HepG2 (cell line): ENCODE measurements around the gene SLC35B4. TPM values are rescaled to one million over a fixed set of nuclear protein-coding genes. Genes with fewer than 3 reads are reported as not detected.
A peak's percentile ranks its signal among the peaks of the same experiment; 100 is the strongest.

Source experiments
- AKAP8 ChIP-seq: sonication (generic); formaldehyde crosslinking; IDR thresholded peaks from 2 replicates; pipeline ENCODE4 v1.5.1; 2020; ENCODE audit warnings: mild to moderate bottlenecking, missing genetic modification reagents
- ARNT2 ChIP-seq: sonication (generic); formaldehyde crosslinking; IDR thresholded peaks from 2 replicates; pipeline ENCODE4 v1.8.0; 2022; ENCODE audit warnings: mild to moderate bottlenecking, low read depth, missing genetic modification reagents, moderate library complexity
- E2F2 ChIP-seq: sonication (generic); formaldehyde crosslinking; IDR thresholded peaks from 2 replicates; pipeline ENCODE4 v1.4.0; 2020; ENCODE audit warnings: missing genetic modification reagents, borderline replicate concordance
- ELF1 ChIP-seq: sonication (generic); formaldehyde crosslinking; IDR thresholded peaks from 2 replicates; pipeline ENCODE4 v1.4.0; 2020; ENCODE audit warnings: missing genetic modification reagents
- FIP1L1 ChIP-seq: fragments of 200-400 bp; formaldehyde crosslinking; IDR thresholded peaks from 2 replicates; pipeline ENCODE4 v1.6.1; 2018; ENCODE audit warnings: low read depth, mild to moderate bottlenecking, low read length, moderate library complexity, borderline replicate concordance; ENCODE audit not compliant: insufficient read depth
- HNF1B ChIP-seq: sonication (generic); formaldehyde crosslinking; IDR thresholded peaks from 2 replicates; pipeline ENCODE4 v1.5.1; 2020; ENCODE audit warnings: mild to moderate bottlenecking, moderate library complexity, missing genetic modification reagents
- HNRNPK ChIP-seq: fragments of 200-400 bp; formaldehyde crosslinking; IDR thresholded peaks from 2 replicates; pipeline ENCODE4 v1.6.1; 2018; ENCODE audit warnings: low read length, low read depth, moderate library complexity, mild to moderate bottlenecking; ENCODE audit not compliant: poor library complexity, severe bottlenecking
- HOXA9 ChIP-seq: sonication (generic); formaldehyde crosslinking; IDR thresholded peaks from 2 replicates; pipeline ENCODE4 v1.8.1; 2022; ENCODE audit warnings: missing genetic modification reagents, mild to moderate bottlenecking, moderate library complexity, borderline replicate concordance
- IKZF1 ChIP-seq: fragments of 450-650 bp; IDR thresholded peaks from 2 replicates; pipeline ENCODE4 v1.7.1; 2016
- MATR3 ChIP-seq: sonication (generic); formaldehyde crosslinking; IDR thresholded peaks from 2 replicates; pipeline ENCODE4 v1.4.0; 2020; ENCODE audit warnings: missing genetic modification reagents
- MEF2D ChIP-seq: sonication (generic); formaldehyde crosslinking; IDR thresholded peaks from 2 replicates; pipeline ENCODE4 v1.5.1; 2020; ENCODE audit warnings: mild to moderate bottlenecking, missing genetic modification reagents
- NFE2 ChIP-seq: sonication (generic); formaldehyde crosslinking; IDR thresholded peaks from 2 replicates; pipeline ENCODE4 v1.4.0; 2020; ENCODE audit warnings: missing genetic modification reagents
- PHF5A ChIP-seq: IDR thresholded peaks from one replicate; pipeline ENCODE4 v1.6.1; 2018; ENCODE audit warnings: low read depth, missing genetic modification reagents; ENCODE audit not compliant: unreplicated experiment
- SMC3 ChIP-seq: IDR thresholded peaks from 2 replicates; pipeline ENCODE4 v1.6.1; 2011; ENCODE audit warnings: low read length, improper control_type of control experiment
- ZNF260 ChIP-seq: sonication (generic); formaldehyde crosslinking; IDR thresholded peaks from 2 replicates; pipeline ENCODE4 v1.4.0; 2020; ENCODE audit warnings: missing genetic modification reagents, low read depth, mild to moderate bottlenecking, borderline replicate concordance
- ZNF343 ChIP-seq: sonication (generic); formaldehyde crosslinking; IDR thresholded peaks from 2 replicates; pipeline ENCODE4 v1.4.0; 2020; ENCODE audit warnings: mild to moderate bottlenecking, missing genetic modification reagents
- ZNF556 ChIP-seq: sonication (generic); formaldehyde crosslinking; IDR thresholded peaks from 2 replicates; pipeline ENCODE4 v1.4.0; 2020; ENCODE audit warnings: mild to moderate bottlenecking, missing genetic modification reagents, borderline replicate concordance
- ZNF788 ChIP-seq: sonication (generic); formaldehyde crosslinking; IDR thresholded peaks from 2 replicates; pipeline ENCODE4 v1.5.0; 2020; ENCODE audit warnings: mild to moderate bottlenecking, missing genetic modification reagents, borderline replicate concordance
- polyA plus RNA-seq, 8 experiments: library from polyadenylated mRNA; depleted of rRNA in 3 of 8; stranded (reverse) in 7 of 8; unstranded in 1 of 8; fragments of >200 nt; fragmentation: Illumina TruSeq in 4 of 8; extraction: Trizol in 4 of 8; gene quantifications; 2 replicates each; pipeline versions ENCODE4 v1.2.1 to v1.2.3, GENCODE V29; 2011 to 2016; ENCODE audit warnings: low read depth in 4 of 8, missing spikeins in 1 of 8, mixed read lengths in 1 of 8; ENCODE audit not compliant: insufficient read depth in 1 of 8
- total RNA-seq, 5 experiments: library from RNA; depleted of rRNA; stranded (reverse); fragments of >200 nt; fragmentation: Illumina TruSeq; extraction: Trizol; gene quantifications; 2 replicates each; pipeline ENCODE4 v1.2.3, GENCODE V29; 2016; ENCODE audit warnings: low read depth in 1 of 5
- TF ChIP-seq, protein P1 (sequence below): sonication (generic); formaldehyde crosslinking; IDR thresholded peaks from 2 replicates; pipeline ENCODE4 v1.4.0; 2020; ENCODE audit warnings: missing genetic modification reagents
- TF ChIP-seq, protein P2 (sequence below): sonication (generic); formaldehyde crosslinking; IDR thresholded peaks from 2 replicates; pipeline ENCODE4 v1.8.0; 2022; ENCODE audit warnings: missing genetic modification reagents, mild to moderate bottlenecking, borderline replicate concordance

SLC35B4 gene
- total and polyA plus RNA-seq, 2 of the 13 experiments (the other 11 are each of a cell fraction or from before 2014, with no cell fraction given) = 17.1 to 17.8 TPM

DNA sequence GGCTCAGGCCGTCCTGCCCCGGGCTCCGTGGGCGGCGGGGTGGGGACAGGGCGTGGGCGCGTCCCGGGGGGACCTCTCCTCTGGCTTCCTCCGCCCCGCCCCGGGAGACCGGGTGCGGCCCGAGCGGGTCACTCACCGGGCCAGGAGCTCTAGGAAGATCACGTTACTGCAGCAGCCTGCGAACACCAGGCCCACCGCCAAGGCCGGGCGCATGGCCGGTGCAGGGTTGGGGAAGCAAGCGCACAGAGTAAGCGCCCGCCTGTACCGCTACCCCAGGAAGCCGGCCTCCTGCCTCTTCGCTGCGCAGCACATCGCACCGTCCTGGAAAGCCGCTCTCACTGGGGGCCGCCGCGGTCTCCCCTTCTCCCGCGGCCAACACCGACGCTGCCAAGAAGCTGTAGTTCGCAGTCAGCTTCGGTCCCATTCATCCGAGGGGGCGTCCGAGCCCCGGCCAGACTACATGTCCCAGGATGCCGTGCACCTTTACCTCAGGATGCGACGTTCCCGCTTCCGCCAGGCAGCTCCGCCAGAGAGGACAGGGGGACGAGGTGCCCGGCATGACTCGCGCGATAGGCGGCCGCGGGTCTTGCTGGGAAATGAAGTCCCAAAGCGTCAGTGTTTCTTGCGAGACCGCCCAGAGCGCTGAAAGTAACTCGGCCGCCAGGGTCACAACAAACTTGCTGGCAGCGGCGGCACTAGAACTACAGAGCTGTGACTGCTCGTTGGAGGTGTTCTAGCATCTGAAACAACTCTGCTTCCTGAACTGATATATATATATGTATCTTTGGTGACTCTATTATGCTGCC is at the start of gene SLC35B4 (continued):
- TF ChIP-seq SMC3 (no peak), HNRNPK (no peak), NFE2 (no peak), ZNF556 (CRISPR knock-in tag) (peak; percentile 55; the same call in 1 of the 2 replicates), ZNF343 (0 out of 2 replicates have a peak, but pooled peaks have one; percentile 25), ARNT2 (CRISPR knock-in tag) (peak; percentile 78), FIP1L1 (no peak), HNF1B (peak; percentile 76), ZNF788 (CRISPR knock-in tag) (peak; percentile 57; the same call in 1 of the 2 replicates), MEF2D (CRISPR knock-in tag) (no peak; the same call in 1 of the 2 replicates), PHF5A (CRISPR knock-in tag) (peak; percentile 26), HOXA9 (CRISPR knock-in tag) (no peak), MATR3 (CRISPR knock-in tag) (no peak), IKZF1 (no peak), ZNF260 (no peak), AKAP8 (peak; percentile 81; the same call in 1 of the 2 replicates), E2F2 (no peak; the same call in 1 of the 2 replicates), ELF1 (CRISPR knock-in tag) (peak; percentile 99)
- TF ChIP-seq, protein P1, sequence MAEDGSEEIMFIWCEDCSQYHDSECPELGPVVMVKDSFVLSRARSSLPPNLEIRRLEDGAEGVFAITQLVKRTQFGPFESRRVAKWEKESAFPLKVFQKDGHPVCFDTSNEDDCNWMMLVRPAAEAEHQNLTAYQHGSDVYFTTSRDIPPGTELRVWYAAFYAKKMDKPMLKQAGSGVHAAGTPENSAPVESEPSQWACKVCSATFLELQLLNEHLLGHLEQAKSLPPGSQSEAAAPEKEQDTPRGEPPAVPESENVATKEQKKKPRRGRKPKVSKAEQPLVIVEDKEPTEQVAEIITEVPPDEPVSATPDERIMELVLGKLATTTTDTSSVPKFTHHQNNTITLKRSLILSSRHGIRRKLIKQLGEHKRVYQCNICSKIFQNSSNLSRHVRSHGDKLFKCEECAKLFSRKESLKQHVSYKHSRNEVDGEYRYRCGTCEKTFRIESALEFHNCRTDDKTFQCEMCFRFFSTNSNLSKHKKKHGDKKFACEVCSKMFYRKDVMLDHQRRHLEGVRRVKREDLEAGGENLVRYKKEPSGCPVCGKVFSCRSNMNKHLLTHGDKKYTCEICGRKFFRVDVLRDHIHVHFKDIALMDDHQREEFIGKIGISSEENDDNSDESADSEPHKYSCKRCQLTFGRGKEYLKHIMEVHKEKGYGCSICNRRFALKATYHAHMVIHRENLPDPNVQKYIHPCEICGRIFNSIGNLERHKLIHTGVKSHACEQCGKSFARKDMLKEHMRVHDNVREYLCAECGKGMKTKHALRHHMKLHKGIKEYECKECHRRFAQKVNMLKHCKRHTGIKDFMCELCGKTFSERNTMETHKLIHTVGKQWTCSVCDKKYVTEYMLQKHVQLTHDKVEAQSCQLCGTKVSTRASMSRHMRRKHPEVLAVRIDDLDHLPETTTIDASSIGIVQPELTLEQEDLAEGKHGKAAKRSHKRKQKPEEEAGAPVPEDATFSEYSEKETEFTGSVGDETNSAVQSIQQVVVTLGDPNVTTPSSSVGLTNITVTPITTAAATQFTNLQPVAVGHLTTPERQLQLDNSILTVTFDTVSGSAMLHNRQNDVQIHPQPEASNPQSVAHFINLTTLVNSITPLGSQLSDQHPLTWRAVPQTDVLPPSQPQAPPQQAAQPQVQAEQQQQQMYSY (CRISPR knock-in tag) = no peak
- TF ChIP-seq, protein P2, sequence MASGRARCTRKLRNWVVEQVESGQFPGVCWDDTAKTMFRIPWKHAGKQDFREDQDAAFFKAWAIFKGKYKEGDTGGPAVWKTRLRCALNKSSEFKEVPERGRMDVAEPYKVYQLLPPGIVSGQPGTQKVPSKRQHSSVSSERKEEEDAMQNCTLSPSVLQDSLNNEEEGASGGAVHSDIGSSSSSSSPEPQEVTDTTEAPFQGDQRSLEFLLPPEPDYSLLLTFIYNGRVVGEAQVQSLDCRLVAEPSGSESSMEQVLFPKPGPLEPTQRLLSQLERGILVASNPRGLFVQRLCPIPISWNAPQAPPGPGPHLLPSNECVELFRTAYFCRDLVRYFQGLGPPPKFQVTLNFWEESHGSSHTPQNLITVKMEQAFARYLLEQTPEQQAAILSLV = peak; percentile 45; the same call in 1 of the 2 replicates
